HCT116 (cell line): ENCODE results near the gene CCDC192. TPM values are rescaled to one million over a fixed set of nuclear protein-coding genes. Genes with fewer than 3 reads are reported as not detected.

Experiments used
- ATAC-seq: fragments of 200-7000 bp; cut with Tn5 transposase; 2 replicates; pipeline ENCODE4 v1.9.1; 2020; ENCODE audit warnings: mild to moderate bottlenecking, moderate library complexity
- BruUV-seq: library from RNA; stranded (reverse); fragments of 400-500 nt; replicated peaks from 2 replicates; lab custom pipeline; 2021; lab: Mats Ljungman, UMichigan
- CTCF ChIA-PET: fragments of 300-600 bp; sonication (Branson Sonifier 250); formaldehyde crosslinking; loops from one replicate; lab custom pipeline; 2021; ENCODE audit warnings: antibody characterized with exemption; lab: Charles Lee
- POLR2A ChIA-PET: fragments of 300-600, 350-600 bp; sonication (Branson Sonifier 250); formaldehyde crosslinking; loops from one replicate; lab custom pipeline; 2021; ENCODE audit warnings: antibody characterized with exemption; lab: Charles Lee
- RAD21 ChIA-PET, 2 experiments: fragments of 300-600 bp; sonication (Branson Sonifier 250); formaldehyde crosslinking; loops; one replicate each; lab custom pipeline; 2023; ENCODE audit warnings: low total read pairs in 2 of 2; ENCODE audit not compliant: uncharacterized antibody in 2 of 2, unreplicated experiment in 2 of 2, low non-redundant PET in 1 of 2; lab: Charles Lee
- DNase-seq: peaks from one replicate; pipeline ENCODE4 v3.0.0-alpha.2; 2010; ENCODE audit warnings: low read depth, low spot score
- H2AFZ ChIP-seq: fragments of 200-600 bp; shearing (Covaris generic), sonication (generic); 2 replicates; pipeline ENCODE4 v1.6.1; 2017; ENCODE audit warnings: low read depth, mixed run types, mixed read lengths, antibody characterized with exemption, low read length; ENCODE audit not compliant: poor library complexity, severe bottlenecking
- H3K27ac ChIP-seq: 2 replicates; pipeline ENCODE4 v1.5.1; 2012; ENCODE audit warnings: low read depth, low read length
- H3K27me3 ChIP-seq: fragments of 200-600 bp; sonication (generic); 2 replicates; pipeline ENCODE4 v1.6.1; 2016; ENCODE audit warnings: mixed run types, low read length, mixed read lengths; ENCODE audit not compliant: insufficient read depth
- H3K36me3 ChIP-seq, 2 experiments: fragments of 200-500 bp in 1 of 2; fragments of 200-600 bp in 1 of 2; sonication (Bioruptor generic) in 1 of 2; sonication (generic) in 1 of 2; 2 replicates each; pipeline versions ENCODE4 v1.5.1 to v1.6.1; 2014 to 2016; ENCODE audit warnings: low read length in 2 of 2, inconsistent platforms in 1 of 2, mixed read lengths in 1 of 2, mixed run types in 1 of 2; ENCODE audit not compliant: insufficient read depth in 2 of 2, control insufficient read depth in 1 of 2
- H3K4me1 ChIP-seq, 2 experiments: fragments of 200-600 bp in 1 of 2; sonication (generic) in 1 of 2; 2 replicates each; pipeline versions ENCODE4 v1.5.1 to v1.6.1; 2012 to 2017; ENCODE audit warnings: low read length in 2 of 2, inconsistent platforms in 1 of 2, mild to moderate bottlenecking in 1 of 2, mixed read lengths in 1 of 2, mixed run types in 1 of 2, moderate library complexity in 1 of 2; ENCODE audit not compliant: insufficient read depth in 2 of 2, control insufficient read depth in 1 of 2
- H3K4me2 ChIP-seq: fragments of 200-600 bp; sonication (generic); 2 replicates; pipeline ENCODE4 v1.6.1; 2017; ENCODE audit warnings: mixed run types, low read length, mixed read lengths
- H3K4me3 ChIP-seq, 2 experiments: fragments of 200-600 bp in 1 of 2; sonication (generic) in 1 of 2; replicated peaks in 1 of 2; 2 replicates each; pipeline ENCODE4 v1.5.1; 2011 to 2016; ENCODE audit warnings: low read length in 2 of 2, control low read depth in 1 of 2, low read depth in 1 of 2, mild to moderate bottlenecking in 1 of 2, mixed read lengths in 1 of 2, mixed run types in 1 of 2
- H3K79me2 ChIP-seq: fragments of 200-600 bp; sonication (generic); 2 replicates; pipeline ENCODE4 v1.6.1; 2017; ENCODE audit warnings: mild to moderate bottlenecking, mixed run types, low read length, moderate library complexity, mixed read lengths; ENCODE audit not compliant: insufficient read depth
- H3K9ac ChIP-seq: fragments of 200-600 bp; sonication (generic); 2 replicates; pipeline ENCODE4 v1.6.1; 2016; ENCODE audit warnings: low read length, mixed read lengths
- H3K9me2 ChIP-seq: fragments of 200-600 bp; sonication (generic), shearing (Covaris generic); 2 replicates; pipeline ENCODE4 v1.6.1; 2017; ENCODE audit warnings: mixed run types, mild to moderate bottlenecking, moderate library complexity; ENCODE audit not compliant: insufficient read depth
- H3K9me3 ChIP-seq, 2 experiments: fragments of 200-500 bp in 1 of 2; fragments of 200-600 bp in 1 of 2; sonication (Bioruptor generic) in 1 of 2; sonication (generic) in 1 of 2; 2 replicates each; pipeline ENCODE4 v1.6.1; 2014 to 2017; ENCODE audit warnings: low read length in 2 of 2, mixed read lengths in 2 of 2, inconsistent platforms in 1 of 2, low read depth in 1 of 2, mild to moderate bottlenecking in 1 of 2, mixed run types in 1 of 2, moderate library complexity in 1 of 2; ENCODE audit not compliant: control insufficient read depth in 1 of 2, insufficient read depth in 1 of 2
- H4K20me1 ChIP-seq: fragments of 200-600 bp; sonication (generic), shearing (Covaris generic); 2 replicates; pipeline ENCODE4 v1.6.1; 2017; ENCODE audit warnings: mixed run types, mild to moderate bottlenecking, moderate library complexity; ENCODE audit not compliant: insufficient read depth
- EGR1 ChIP-seq: IDR thresholded peaks from 2 replicates; pipeline ENCODE4 v1.6.1; 2012; ENCODE audit warnings: low read depth
- ELF1 ChIP-seq: IDR thresholded peaks from 2 replicates; pipeline ENCODE4 v1.6.1; 2012; ENCODE audit warnings: low read depth, borderline replicate concordance
- EZH2 ChIP-seq: fragments of 200-600 bp; sonication (generic); IDR thresholded peaks from 2 replicates; pipeline ENCODE4 v1.6.1; 2017; ENCODE audit warnings: antibody characterized with exemption, mixed run types
- FOSL1 ChIP-seq: IDR thresholded peaks from 2 replicates; pipeline ENCODE4 v1.6.1; 2012; ENCODE audit warnings: low read depth
- JUND ChIP-seq: IDR thresholded peaks from 2 replicates; pipeline ENCODE4 v1.6.1; 2012
- POLR2A ChIP-seq: IDR thresholded peaks from 2 replicates; pipeline ENCODE4 v1.7.0; 2011; ENCODE audit warnings: borderline replicate concordance; ENCODE audit not compliant: insufficient read depth, insufficient read length; ENCODE audit errors: extremely low read depth
- RAD21 ChIP-seq: IDR thresholded peaks from 2 replicates; pipeline ENCODE4 v1.6.1; 2012; ENCODE audit warnings: low read depth, mild to moderate bottlenecking
- SP1 ChIP-seq: IDR thresholded peaks from 2 replicates; pipeline ENCODE4 v1.6.1; 2012; ENCODE audit warnings: low read depth
- SRF ChIP-seq: IDR thresholded peaks from 2 replicates; pipeline ENCODE4 v1.6.1; 2012; ENCODE audit warnings: low read depth
- YY1 ChIP-seq: IDR thresholded peaks from 2 replicates; pipeline ENCODE4 v1.6.1; 2011; ENCODE audit warnings: low read length, low read depth, moderate library complexity, mild to moderate bottlenecking; ENCODE audit not compliant: insufficient replicate concordance; ENCODE audit errors: extremely low read depth
- ZFX ChIP-seq: fragments of 450-650 bp; IDR thresholded peaks from 2 replicates; pipeline ENCODE4 v1.6.1; 2017
- ZNF274 ChIP-seq: fragments of 200-500 bp; sonication (Bioruptor generic); IDR thresholded peaks from 2 replicates; pipeline ENCODE4 v1.6.1; 2014; ENCODE audit warnings: mild to moderate bottlenecking, low read depth, low read length, inconsistent platforms
- intact Hi-C: fragments of 100-400 bp; cut with micrococcal nuclease; formaldehyde crosslinking; loops from 2 replicates; pipeline ENCODE4 v1.10.0; 2022
- total RNA-seq: library from RNA; stranded (reverse); gene quantifications from one replicate; pipeline ENCODE4 v1.2.1, GENCODE V29; 2021; ENCODE audit not compliant: unreplicated experiment
- TF ChIP-seq, protein P1 (sequence below): IDR thresholded peaks from 2 replicates; pipeline ENCODE4 v1.6.1; 2012; ENCODE audit warnings: low read depth
- TF ChIP-seq, protein P2 (sequence below): IDR thresholded peaks from 2 replicates; pipeline ENCODE4 v1.6.1; 2011; ENCODE audit warnings: mild to moderate bottlenecking, low read length, moderate library complexity; ENCODE audit not compliant: insufficient replicate concordance; ENCODE audit errors: extremely low read depth
- TF ChIP-seq, protein P3 (sequence below), 3 experiments: fragments of 200-600 bp in 1 of 3; sonication (generic) in 1 of 3; IDR thresholded peaks in 2 of 3; conservative IDR thresholded peaks in 1 of 3; 2 replicates each; pipeline ENCODE4 v1.5.1; 2012 to 2017; ENCODE audit warnings: low read depth in 2 of 3, low read length in 2 of 3, antibody characterized with exemption in 1 of 3, borderline replicate concordance in 1 of 3, control low read depth in 1 of 3, mild to moderate bottlenecking in 1 of 3, mixed read lengths in 1 of 3, mixed run types in 1 of 3, moderate library complexity in 1 of 3; ENCODE audit not compliant: insufficient read depth in 1 of 3

CCDC192 gene
- total RNA-seq, 1 experiment from 2014 or later: not detected

DNA sequence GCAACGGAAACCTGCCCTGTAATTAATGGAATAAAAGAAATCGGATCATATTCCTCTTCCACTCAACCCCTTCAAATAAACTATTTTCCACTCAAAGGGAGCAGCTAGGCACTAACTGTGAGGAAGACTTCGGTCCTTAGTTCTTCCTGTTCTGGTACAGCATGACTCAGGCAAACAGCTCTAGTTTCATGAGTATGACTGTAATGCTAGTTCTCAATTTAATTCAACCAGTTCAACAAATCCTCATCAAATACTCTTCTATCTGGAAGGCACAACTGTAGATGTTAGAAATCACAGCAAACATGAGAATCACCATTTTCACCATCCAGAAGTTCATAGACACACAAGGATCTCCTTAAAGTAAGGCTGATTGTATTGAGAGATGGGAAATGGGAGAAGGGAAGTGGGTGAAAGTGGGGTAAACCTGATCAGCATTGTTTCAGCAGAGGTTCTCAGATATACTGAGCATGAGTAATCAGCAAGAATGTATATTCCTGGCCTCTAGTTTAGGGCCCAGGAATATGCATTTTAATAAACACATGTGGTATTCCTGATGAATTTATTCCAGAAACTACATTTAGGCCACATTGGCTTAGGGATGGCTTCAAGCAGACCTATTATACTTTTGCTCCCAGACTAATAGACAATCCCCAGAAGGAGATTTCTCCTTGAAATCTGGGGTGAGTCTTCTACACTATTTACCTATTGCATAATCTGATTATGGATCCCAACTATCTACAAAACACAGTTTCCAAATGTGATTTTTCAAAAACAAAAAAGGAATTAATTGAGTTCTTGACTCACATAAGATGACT is 239.3 kb downstream of the CCDC192 start (continued):
- TF ChIP-seq, protein P1, sequence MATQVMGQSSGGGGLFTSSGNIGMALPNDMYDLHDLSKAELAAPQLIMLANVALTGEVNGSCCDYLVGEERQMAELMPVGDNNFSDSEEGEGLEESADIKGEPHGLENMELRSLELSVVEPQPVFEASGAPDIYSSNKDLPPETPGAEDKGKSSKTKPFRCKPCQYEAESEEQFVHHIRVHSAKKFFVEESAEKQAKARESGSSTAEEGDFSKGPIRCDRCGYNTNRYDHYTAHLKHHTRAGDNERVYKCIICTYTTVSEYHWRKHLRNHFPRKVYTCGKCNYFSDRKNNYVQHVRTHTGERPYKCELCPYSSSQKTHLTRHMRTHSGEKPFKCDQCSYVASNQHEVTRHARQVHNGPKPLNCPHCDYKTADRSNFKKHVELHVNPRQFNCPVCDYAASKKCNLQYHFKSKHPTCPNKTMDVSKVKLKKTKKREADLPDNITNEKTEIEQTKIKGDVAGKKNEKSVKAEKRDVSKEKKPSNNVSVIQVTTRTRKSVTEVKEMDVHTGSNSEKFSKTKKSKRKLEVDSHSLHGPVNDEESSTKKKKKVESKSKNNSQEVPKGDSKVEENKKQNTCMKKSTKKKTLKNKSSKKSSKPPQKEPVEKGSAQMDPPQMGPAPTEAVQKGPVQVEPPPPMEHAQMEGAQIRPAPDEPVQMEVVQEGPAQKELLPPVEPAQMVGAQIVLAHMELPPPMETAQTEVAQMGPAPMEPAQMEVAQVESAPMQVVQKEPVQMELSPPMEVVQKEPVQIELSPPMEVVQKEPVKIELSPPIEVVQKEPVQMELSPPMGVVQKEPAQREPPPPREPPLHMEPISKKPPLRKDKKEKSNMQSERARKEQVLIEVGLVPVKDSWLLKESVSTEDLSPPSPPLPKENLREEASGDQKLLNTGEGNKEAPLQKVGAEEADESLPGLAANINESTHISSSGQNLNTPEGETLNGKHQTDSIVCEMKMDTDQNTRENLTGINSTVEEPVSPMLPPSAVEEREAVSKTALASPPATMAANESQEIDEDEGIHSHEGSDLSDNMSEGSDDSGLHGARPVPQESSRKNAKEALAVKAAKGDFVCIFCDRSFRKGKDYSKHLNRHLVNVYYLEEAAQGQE: no peak
- TF ChIP-seq EZH2: no peak
- TF ChIP-seq, protein P2, sequence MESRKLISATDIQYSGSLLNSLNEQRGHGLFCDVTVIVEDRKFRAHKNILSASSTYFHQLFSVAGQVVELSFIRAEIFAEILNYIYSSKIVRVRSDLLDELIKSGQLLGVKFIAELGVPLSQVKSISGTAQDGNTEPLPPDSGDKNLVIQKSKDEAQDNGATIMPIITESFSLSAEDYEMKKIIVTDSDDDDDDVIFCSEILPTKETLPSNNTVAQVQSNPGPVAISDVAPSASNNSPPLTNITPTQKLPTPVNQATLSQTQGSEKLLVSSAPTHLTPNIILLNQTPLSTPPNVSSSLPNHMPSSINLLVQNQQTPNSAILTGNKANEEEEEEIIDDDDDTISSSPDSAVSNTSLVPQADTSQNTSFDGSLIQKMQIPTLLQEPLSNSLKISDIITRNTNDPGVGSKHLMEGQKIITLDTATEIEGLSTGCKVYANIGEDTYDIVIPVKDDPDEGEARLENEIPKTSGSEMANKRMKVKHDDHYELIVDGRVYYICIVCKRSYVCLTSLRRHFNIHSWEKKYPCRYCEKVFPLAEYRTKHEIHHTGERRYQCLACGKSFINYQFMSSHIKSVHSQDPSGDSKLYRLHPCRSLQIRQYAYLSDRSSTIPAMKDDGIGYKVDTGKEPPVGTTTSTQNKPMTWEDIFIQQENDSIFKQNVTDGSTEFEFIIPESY: no peak

DNA sequence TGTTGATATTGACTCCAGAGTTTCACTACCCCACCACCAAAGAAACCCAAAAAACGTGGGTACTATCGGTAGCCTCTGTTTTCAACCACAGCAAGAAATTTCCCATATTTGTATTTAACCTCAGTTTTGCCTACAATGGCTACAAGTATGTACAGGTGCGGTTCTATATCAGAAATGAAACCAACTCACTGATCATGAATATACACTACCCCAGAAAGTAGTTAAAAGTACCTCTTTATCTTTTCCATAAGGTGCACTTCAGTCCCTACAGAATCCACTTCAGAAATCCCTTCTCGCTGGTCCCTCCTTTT is 239.8 kb downstream of the CCDC192 start:
- peaks cover 2% of the 10 kb centered on the region; the same call in 1 of the 2 replicates for H3K27me3 ChIP-seq
- no TSS peak for BruUV-seq
- H3K36me3 ChIP-seq: no peaks in the 10 kb centered on the region
- H3K4me3 ChIP-seq: no peak overlapping the region
- intact Hi-C loops: no loop called here
- no peaks in the 10 kb centered on the region for H3K9me2 ChIP-seq
- ChIA-PET POLR2A (no interaction called here), CTCF (no interaction called here), RAD21 (no interaction called here)
- H3K79me2 ChIP-seq: no peaks in the 10 kb centered on the region
- H2AFZ ChIP-seq: no peak overlapping the region
- H3K4me1 ChIP-seq: peaks cover 11 to 28% of the 10 kb centered on the region in 2 experiments
- DNase-seq (no peak), ATAC-seq (no peak)
- no peaks in the 10 kb centered on the region for H4K20me1 ChIP-seq
- H3K4me2 ChIP-seq: no peak overlapping the region
- no peaks in the 10 kb centered on the region for H3K9me3 ChIP-seq
- no peak overlapping the region for H3K27ac ChIP-seq
- no peak overlapping the region for H3K9ac ChIP-seq
- no peak for TF ChIP-seq YY1
- TF ChIP-seq SP1: no peak
- TF ChIP-seq RAD21: no peak
- TF ChIP-seq EGR1: no peak
- no peak for TF ChIP-seq JUND
- TF ChIP-seq EZH2: no peak
- no peak for TF ChIP-seq POLR2A
- TF ChIP-seq, protein P3, sequence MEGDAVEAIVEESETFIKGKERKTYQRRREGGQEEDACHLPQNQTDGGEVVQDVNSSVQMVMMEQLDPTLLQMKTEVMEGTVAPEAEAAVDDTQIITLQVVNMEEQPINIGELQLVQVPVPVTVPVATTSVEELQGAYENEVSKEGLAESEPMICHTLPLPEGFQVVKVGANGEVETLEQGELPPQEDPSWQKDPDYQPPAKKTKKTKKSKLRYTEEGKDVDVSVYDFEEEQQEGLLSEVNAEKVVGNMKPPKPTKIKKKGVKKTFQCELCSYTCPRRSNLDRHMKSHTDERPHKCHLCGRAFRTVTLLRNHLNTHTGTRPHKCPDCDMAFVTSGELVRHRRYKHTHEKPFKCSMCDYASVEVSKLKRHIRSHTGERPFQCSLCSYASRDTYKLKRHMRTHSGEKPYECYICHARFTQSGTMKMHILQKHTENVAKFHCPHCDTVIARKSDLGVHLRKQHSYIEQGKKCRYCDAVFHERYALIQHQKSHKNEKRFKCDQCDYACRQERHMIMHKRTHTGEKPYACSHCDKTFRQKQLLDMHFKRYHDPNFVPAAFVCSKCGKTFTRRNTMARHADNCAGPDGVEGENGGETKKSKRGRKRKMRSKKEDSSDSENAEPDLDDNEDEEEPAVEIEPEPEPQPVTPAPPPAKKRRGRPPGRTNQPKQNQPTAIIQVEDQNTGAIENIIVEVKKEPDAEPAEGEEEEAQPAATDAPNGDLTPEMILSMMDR (IDR thresholded peaks at IDR 0.05 in 2 of 3, conservative IDR thresholded peaks at IDR 0.05 in 1 of 3; ENCODE audit: borderline replicate concordance in 1 of 3, insufficient read depth in 1 of 3, low read depth in 2 of 3, low read length in 2 of 3): no peak
- no peak for TF ChIP-seq ZFX
- no peak for TF ChIP-seq ZNF274
- TF ChIP-seq, protein P2: no peak
- TF ChIP-seq SRF: no peak
- TF ChIP-seq FOSL1: no peak
- TF ChIP-seq ELF1: no peak
